NCI-H1105 (cell line): ENCODE measurements around the gene PALM2AKAP2.

Experiments
- DNase-seq: peaks from one replicate; lab custom pipeline; 2025; lab: John Stamatoyannopoulos, UW

Gene PALM2AKAP2

DNA sequence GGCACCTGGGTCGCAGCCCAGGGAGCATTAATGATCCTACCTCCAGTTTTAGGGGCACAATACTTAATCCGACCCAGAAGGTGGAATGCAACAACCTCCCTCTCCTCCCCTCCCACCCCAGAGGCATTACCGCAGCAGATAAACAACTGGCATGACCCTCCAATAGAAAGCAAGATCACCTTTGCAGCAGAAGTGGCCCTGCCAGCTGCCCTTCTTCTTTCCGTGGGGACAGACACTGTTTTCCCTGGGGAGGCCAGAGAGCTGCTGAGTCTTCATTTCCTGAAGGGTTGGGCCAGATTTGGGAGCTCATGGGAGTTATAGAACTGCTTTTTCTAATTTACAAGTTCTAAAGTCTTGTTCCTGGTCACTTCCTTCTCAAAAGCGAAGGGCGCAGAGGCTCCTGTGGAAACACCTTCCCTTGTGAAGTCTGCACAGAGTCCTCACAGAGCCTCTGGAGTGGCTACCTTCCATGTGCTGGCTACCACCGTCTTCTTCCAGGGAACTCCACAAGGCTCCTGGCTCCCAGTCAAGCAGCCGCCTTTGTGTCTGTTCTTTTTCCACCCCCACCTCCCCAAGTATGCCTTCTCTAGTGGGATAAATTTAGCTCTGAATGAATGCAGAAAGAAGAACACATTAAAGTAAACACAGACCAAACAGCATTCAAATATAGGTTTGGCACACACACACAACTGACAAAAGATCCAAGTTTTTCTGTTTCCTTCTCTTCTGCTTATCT, 8.0 kb upstream of the PALM2AKAP2 start:
- DNase-seq: no peak

DNA sequence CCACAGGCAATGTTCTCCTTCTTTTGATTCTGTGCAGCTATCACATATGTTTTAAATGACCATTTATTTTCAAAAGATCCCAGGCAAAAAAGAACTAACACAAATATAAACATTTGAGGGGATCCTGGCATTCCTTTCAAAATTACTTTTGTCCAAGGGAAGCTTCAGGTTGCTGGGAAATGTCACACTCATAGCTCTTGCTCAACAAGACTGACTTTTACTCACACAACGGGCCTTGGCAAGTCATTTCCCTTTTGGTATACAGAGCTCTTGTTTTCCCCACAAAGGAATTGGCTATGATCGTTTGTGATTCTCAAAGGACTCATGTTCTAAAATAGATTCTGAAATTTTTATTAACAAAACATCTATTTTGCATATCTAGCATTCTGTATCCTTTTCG, 4.5 kb upstream of the PALM2AKAP2 start:
- no peak for DNase-seq

GRCh38 chr9:109776391-109776790, 3.6 kb upstream of the PALM2AKAP2 start:
- no peak for DNase-seq

DNA sequence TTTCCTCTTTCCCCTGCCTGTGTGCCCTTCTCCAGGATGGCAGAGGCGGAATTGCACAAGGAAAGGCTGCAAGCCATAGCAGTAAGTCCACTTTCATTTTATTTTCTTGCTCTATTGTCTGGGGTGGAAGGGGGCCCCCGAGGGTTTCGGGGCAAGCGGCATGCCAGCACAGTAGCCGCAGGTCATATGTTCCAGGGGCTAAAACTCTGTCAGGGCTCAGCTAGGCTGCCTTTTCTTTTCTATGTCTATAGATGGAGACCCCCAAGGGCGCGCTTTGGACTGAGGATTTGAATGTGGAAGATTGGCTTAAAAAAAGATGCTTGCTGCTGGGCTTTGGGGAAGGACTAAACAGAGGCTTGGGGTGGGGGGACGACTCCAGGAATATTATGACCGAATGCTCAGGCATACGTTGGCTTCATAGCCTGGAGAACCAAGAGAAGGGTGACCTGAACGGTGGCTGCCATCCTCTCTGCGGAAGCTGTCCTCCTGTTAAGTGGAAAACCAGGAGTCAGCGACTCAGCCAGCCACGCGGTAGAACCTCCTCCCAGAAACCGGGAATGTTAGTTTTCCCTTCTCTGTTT, 545 bp downstream of the PALM2AKAP2 start:
- no peak for DNase-seq

DNA sequence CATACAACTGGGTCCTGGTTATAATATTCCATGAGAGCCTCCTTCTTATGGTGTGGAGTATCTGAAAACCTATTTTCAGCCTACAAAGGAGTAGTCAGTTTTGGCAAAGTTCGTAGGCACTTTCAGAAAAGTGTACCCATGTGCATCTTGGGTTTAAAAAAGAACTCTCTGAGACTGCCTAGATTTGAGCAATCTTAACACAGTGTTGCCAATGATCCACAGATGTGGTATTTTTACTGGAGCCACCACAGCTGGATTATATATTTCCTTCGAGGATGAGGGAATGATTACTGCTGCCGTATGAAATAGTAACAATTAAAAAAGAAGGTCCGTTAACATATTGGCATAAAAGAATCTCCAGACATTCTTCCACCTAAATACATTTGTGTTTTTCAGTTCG, 1.1 kb downstream of the PALM2AKAP2 start:
- no peak for DNase-seq

GRCh38 chr9:109781541-109782197, 1.7 kb downstream of the PALM2AKAP2 start:
- no peak for DNase-seq

DNA sequence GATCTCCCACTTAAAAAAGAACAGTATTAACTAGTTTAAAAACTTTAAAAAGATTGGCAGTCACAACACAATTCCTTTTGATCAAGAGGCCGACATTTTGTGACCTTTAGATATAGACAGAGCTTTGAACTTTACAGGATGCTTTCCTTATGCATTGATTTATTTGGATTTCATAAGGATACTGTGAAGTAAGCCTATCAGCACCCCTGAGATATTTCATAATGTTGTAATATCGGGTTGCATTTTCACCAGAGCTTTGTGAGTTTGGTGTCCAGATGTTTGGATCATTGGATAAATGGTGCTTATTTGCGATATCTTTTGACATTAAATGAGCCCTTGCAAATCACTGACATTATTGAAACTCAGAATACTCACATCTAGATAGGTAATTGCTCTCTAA, 7.7 kb downstream of the PALM2AKAP2 start:
- no peak for DNase-seq

DNA sequence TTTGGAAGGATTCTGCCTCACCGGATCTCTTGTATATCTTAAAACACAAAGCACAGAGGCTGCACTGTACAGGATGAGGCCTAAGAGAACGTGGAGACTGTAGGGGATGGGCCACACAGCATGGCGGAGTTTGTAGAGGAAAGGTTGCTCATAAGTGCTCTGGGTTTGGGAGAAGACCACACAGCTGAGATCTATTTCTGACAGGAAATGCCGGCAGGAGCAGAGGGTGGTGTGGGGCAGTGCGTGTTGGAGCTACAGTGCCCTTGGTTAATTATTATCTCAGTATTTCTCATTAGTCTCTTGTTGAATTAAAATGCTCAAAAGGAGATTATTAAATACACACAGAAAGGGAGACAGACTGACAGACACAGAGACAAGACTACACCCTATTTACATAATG, 9.6 kb downstream of the PALM2AKAP2 start:
- no peak for DNase-seq

DNA sequence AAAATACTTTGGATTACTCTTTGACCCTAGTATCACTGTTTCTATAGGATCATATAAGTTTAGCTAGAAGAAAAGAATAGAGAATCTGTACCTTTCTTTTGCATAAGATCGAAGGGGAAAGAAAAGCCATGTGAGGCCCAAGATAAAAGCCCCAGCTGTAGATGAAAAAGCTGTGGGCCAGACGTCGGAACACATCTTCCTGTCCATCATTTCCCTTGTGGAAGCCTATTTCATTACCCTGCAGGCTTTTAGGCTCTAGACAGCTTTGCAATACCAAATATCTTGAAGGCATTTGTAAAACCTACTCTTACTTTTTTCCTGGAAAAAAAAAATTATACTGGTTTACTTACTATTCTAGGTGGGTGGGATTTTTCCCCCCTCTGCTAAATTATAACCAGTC, 10.0 kb downstream of the PALM2AKAP2 start:
- DNase-seq: no peak

DNA sequence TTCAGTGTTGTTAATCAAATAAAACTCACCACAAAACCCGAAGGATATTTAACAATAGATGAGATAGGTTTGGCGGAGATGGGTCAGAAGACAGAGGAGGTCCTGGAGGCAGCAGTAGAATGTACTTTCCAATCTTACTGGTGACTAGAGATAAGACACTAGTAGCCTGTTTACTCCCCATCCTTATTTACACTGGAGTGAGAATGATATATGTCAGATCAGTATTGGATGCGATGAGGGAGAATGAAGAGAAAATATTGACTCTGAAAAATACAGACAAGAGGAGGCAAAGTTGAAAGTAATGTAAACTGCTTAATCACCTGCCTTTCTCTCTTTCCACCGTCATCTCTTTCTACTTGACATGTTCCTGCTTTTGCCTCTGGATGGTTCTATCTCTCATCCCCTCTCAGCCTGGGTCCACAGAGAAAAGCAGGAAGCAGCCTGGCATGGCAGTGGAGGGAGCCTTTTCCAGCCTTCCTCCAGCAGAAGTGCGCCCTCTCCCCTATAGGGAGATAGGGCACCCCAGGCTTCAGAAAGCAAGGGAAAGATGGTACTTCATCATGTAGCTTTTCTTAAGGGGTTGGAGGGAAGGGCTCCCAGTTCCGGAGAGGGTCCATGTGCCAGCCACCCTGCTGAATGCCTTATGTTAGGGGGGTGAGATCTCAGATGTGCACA, 11.1 kb downstream of the PALM2AKAP2 start:
- DNase-seq: no peak

DNA sequence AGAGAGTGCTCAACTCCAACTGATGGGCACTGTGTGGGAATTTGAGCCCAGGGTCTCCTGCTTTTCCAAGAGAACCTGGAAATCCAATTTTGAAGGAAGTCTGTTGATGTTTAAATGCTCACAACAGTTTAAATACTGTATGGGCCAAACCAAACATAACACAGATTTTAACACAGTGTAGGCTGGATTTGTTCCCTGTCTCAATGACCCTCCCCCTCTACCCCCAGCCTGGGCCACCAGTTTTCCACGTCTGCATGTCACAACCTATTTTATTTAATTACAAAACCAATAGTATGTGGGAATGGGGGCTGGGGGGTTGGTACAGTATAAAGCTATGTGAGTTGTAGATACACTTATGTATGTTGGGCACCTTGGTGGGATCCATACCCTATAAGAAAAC, 11.7 kb downstream of the PALM2AKAP2 start:
- no peak for DNase-seq

- no peak for DNase-seq
Observed at GRCh38 chr9:109792951-109793546, 13.1 kb downstream of the PALM2AKAP2 start.

DNA sequence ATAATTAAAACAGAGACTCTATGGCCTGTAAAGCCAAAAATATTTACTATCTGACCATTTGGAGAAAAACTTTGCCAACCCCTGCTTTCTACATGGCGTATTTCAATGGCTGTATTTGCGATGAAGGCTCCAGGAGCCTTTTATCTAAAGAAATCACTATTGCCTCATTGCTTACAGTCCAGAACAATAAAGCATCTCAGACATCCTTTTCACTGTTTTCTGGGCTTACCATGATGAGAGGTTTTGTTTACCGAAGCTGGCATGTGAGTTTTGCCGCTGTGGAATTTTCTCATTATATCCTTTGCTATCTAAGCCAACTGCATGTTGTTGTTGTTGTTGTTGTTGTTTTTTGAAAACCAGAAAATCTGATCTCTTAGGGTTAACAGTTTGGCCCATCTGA, 13.9 kb downstream of the PALM2AKAP2 start:
- DNase-seq: no peak

DNA sequence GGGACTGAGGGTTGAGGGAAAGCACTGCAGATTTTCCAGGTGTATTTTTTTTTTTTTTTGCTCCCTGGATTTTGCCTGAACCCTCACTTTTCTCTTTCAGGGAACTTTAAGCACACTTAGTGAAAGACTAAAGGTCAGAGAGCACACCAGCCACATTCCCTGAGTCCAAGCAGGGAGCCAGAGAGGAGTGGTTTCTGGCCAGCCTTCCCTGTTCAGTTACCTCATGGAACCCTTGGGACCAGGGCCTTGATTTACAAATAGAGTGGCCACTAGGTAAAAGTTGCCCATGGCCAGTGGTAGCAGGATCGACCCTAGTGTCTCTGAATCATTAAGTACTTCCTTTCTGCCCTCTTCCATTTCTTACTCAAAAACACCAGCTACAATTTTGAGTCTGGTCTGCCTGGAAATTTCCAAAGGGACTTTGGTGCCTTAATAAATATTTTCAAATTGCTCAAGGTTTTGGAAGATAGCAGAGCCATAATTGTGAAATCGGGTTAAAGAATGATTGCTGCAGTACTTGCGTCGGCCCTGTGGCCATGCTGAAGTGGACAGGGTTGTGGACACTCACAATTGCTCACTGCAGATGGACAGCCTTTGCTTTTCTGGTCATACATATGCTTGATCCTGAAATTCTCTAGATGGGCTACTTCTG, 14.5 kb downstream of the PALM2AKAP2 start:
- no peak for DNase-seq

DNA sequence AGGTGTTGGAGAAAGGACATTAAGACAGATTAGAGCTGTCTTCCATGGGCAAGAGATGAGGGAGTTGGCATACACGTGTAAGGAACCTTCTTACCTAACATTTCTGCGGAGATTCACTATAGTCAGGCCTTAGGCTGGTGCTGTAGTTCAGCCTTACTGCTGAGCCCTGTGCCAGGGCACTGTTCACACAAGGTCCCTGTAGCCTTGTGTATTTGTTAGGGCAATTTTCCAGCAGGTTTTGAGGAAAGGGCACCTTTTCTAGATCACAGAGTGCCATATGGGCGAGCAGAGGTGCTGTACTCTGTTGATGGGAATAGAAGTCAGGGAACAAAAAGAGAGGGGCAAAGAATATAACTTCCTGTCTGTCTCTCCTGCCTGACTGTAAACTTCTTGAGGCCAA, 15.6 kb downstream of the PALM2AKAP2 start:
- DNase-seq: no peak

- DNase-seq: no peak
Observed at GRCh38 chr9:109796078-109796477, 16.1 kb downstream of the PALM2AKAP2 start.

DNA sequence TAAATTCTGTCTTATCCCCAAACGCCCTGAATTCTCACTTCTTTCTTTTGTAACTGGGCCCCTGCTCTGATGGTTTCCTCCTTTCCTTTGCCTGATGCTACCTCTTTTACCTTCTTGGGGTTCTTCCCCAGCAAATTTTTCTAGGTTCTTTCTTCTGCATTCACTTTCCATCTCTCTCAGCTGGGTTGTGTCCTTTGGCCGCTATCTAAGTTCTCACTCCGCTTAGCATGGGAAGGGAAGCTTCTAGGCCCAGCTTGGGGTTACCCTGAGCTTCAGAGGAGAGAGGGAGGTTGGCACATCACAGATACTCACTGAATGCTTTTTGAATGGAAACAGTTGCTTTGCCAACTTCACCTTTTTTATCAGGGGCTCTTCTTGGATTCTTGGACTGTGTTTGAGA, 17.0 kb downstream of the PALM2AKAP2 start:
- no peak for DNase-seq

GRCh38 chr9:109797509-109797908, 17.5 kb downstream of the PALM2AKAP2 start:
- DNase-seq: no peak

DNA sequence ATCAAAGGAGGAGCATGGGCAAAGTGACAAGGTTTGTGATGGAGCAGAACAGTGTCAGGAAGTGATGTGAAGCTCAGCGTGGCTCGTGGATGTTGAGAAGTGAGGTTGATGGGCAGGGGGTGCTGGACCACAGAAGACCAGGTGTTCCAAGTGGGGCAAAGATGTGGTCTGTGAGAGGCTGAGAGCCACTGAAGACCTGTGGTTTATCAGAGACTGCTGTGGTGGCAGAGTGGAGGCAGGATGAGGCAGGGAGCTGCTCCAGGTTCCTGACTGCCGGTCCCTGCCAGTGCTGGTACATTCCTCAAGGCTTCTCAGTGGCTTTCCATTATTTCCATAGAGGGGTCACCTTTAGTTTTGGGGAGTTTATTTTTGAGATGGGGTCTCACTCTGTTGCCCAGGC, 19.1 kb downstream of the PALM2AKAP2 start:
- DNase-seq: no peak

- DNase-seq: no peak
Observed at GRCh38 chr9:109799792-109800191, 19.8 kb downstream of the PALM2AKAP2 start.

DNA sequence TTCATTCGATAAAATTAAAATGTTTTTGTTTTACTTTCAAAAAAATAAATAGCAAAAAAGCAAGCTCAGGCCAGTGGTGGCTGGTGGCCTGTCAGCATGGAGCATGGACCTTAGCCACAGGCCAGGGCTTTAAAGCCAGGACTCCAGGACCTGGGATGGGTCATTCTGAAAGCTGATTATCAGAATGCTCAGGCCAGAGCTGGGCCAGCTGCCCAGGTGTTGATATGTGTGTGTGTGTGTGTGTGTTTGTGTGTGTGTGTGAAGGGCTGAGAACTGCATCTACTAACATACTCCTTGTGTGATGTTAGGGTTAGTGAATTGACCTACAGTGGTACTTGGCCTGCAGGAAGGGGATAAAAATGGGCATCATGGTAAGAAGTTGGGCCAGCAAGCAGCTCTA, 21.5 kb downstream of the PALM2AKAP2 start:
- DNase-seq: no peak

GRCh38 chr9:109802491-109802890, 22.5 kb downstream of the PALM2AKAP2 start:
- no peak for DNase-seq
